ENCODE measurements around the gene AUP1. TPM values are rescaled to one million over a fixed set of nuclear protein-coding genes. Genes with fewer than 3 reads are reported as not detected.

The AUP1 gene
- total RNA-seq, 4 donors from 2014 or later, result 93.7 to 168 (median 112) TPM

DNA sequence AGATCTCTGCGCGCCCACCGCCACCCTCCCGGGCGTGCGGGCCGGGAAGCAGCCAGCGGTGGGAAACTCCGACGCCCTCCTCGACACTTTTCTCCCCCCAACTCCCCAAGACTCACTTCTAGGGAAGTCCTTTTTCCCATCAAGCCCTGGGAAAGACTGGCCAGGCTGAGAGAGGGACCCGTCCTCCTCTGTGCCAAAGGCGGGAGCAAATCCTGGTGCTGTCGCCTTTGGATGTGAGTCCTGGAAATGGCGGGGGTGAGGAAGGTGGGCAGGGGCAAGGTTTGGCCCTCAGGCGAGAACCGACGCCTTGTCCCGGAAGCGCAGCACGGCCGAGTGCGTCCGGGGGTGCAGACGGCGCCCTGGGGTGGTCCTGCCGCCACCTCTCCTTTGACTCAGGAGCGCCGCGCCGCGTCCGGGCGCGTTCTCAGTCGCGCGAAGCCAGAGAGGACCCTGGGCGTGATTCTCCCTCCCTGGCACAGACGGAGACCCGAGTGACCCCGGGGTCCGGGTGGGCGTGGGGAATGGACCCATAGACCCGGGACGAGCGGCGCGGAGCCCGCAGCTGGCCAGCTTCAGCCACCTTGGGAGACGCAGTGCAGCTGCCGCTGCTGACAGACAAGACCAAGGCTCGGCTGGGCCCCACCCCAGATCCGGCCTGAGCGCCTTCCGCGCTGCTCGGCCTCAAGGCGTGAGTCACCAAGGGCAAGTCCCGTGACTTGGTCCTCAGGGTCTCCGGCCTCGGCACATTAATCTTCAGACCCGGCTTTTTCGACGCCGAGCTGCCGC lies 26.6 kb downstream of the AUP1 start:
- peak; percentile 60 to 68 for DNase-seq
- H3K4me3 ChIP-seq (replicated peaks in 1 of 3), result peak overlapping the region in 1 of 3 donors; percentile 29
- H3K27me3 ChIP-seq, result peaks cover 7% of the 10 kb centered on the region
- intact Hi-C loops (cut with DNase I), result no loop called here
- no peaks in the 10 kb centered on the region for H3K9me3 ChIP-seq
- peaks cover 11 to 12% of the 10 kb centered on the region in 2 donors for H3K36me3 ChIP-seq
- 0 to 7% methylated on average over 7 to 24 of the region's 67 CpGs for WGBS, 2 donors
- peaks cover 39 to 45% of the 10 kb centered on the region in 2 donors for H3K4me1 ChIP-seq
- H3K27ac ChIP-seq, result peak overlapping the region in 2 of 3 donors; percentile 46 to 60
- TF ChIP-seq, protein P1, sequence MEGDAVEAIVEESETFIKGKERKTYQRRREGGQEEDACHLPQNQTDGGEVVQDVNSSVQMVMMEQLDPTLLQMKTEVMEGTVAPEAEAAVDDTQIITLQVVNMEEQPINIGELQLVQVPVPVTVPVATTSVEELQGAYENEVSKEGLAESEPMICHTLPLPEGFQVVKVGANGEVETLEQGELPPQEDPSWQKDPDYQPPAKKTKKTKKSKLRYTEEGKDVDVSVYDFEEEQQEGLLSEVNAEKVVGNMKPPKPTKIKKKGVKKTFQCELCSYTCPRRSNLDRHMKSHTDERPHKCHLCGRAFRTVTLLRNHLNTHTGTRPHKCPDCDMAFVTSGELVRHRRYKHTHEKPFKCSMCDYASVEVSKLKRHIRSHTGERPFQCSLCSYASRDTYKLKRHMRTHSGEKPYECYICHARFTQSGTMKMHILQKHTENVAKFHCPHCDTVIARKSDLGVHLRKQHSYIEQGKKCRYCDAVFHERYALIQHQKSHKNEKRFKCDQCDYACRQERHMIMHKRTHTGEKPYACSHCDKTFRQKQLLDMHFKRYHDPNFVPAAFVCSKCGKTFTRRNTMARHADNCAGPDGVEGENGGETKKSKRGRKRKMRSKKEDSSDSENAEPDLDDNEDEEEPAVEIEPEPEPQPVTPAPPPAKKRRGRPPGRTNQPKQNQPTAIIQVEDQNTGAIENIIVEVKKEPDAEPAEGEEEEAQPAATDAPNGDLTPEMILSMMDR (IDR thresholded peaks at IDR 0.05), result no peak
- TF ChIP-seq POLR2A (IDR thresholded peaks at IDR 0.05), result peak in 1 of 2 donors; percentile 39

DNA sequence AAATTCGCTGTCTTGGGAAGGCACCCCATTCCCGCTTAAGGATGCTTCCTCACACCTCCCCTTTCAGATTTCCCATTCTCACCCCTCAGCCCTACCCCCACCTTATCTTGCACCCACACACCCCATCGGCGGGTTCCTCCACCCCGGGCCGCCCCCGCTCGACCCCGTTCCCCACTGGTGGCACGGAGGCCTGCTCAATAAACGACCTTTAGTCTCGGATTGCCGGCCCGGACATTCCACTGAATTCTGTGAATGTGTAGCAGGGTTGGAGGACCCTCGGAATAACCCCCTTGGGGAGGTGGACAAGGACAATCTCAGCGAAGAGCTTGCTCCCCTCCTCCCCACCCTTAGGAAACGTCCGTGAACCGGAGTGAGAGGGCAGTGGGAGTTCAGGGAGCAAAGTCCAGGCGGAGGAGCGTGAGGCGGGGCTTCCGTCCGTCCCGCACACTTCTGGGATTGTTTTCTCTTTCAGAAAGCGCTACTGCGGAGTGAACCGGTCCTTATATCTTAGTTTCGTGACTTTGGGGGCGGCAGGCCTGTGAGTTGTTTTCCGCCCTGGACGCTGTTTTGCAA lies 27.3 kb downstream of the AUP1 start:
- H3K36me3 ChIP-seq, result peaks cover 11 to 12% of the 10 kb centered on the region in 2 donors
- peak overlapping the region in 1 of 3 donors; percentile 29 for H3K4me3 ChIP-seq (replicated peaks in 1 of 3)
- H3K27ac ChIP-seq, result peak overlapping the region in 2 of 3 donors; percentile 46 to 60
- DNase-seq, result no peak
- whole genome bisulfite sequencing, 2 donors, result 23 to 25% methylated on average over 25 to 27 of the region's 32 CpGs
- H3K4me1 ChIP-seq, result peaks cover 45 to 51% of the 10 kb centered on the region in 2 donors
- TF ChIP-seq, protein P1 (IDR thresholded peaks at IDR 0.05), result no peak
- no peak for TF ChIP-seq POLR2A (IDR thresholded peaks at IDR 0.05)
- H3K9me3 ChIP-seq, result no peaks in the 10 kb centered on the region
- peaks cover 7% of the 10 kb centered on the region for H3K27me3 ChIP-seq
- intact Hi-C loops (cut with DNase I), result no loop called here

DNA sequence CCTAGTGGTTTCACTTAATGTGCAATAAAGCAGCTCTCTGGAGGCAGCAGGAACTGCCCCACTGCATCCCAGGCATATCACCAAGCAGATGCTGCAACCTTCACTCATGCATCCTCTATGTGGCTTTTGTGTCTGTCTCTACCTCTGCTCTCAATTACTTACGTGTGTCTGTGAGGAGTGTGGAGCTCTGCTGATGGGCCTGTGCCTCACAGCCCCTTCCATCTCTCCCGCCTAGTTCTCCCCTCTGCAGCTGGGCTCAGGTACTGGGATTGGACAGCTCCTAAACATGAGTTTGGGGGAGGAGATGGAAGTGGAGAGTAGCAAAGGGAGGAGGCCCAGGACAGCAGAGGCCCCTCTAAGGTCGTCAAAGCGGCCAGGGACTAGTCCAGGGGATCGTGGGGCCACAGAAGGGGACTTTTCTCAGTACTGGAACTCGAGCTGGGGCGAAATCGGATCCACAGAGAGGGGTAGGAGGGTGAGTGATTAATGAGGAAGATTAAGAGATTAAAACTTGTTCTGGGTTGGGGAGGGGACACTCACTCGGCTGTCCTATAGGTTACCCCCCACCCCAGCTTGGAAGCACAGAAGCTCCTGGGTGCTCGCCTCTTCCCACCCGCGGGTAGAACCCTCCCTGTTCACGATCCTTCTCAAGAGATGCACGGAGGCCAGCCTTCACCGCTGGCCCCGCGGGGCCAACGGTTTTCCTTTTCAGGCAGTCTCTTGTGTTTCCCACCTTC lies 28.0 kb downstream of the AUP1 start:
- H3K36me3 ChIP-seq, result peaks cover 11 to 12% of the 10 kb centered on the region in 2 donors
- H3K27me3 ChIP-seq, result peaks cover 7% of the 10 kb centered on the region
- H3K27ac ChIP-seq, result no peak overlapping the region
- intact Hi-C loops (cut with DNase I), result no loop called here
- WGBS, 2 donors, result 76 to 78% methylated on average over 18 of the region's 18 CpGs
- DNase-seq, result no peak
- H3K4me1 ChIP-seq, result peaks cover 40 to 48% of the 10 kb centered on the region in 2 donors
- H3K4me3 ChIP-seq (replicated peaks in 1 of 3), result no peak overlapping the region
- no peaks in the 10 kb centered on the region for H3K9me3 ChIP-seq
- TF ChIP-seq, protein P1 (IDR thresholded peaks at IDR 0.05), result no peak
- TF ChIP-seq POLR2A (IDR thresholded peaks at IDR 0.05), result no peak

DNA sequence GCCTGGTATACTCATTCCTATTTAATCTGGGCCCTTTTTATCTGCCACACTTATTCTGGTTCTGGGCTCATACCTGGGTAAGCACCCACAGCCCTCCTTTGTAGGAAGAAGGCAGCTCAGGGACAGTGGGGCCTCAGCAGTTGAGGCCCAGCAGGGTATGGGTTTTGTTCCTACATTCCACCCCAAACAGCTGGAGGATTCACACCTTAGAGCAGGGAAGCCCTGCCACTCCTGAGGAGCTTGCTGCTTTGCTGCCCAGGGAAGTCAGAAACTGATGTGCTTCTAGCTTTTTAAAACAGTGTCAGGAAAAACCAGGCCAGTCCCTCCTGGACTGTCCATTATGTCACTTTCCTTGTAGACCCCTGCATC lies 28.9 kb downstream of the AUP1 start:
- TF ChIP-seq, protein P1 (IDR thresholded peaks at IDR 0.05), result no peak
- TF ChIP-seq POLR2A (IDR thresholded peaks at IDR 0.05), result no peak
- Histone ChIP-seq H3K4me1 (peaks cover 31 to 39% of the 10 kb centered on the region in 2 donors), H3K9me3 (no peaks in the 10 kb centered on the region), H3K27ac (no peak overlapping the region), H3K4me3 (replicated peaks in 1 of 3) (no peak overlapping the region), H3K27me3 (peaks cover 7% of the 10 kb centered on the region), H3K36me3 (peaks cover 7% of the 10 kb centered on the region in 2 donors)
- no peak for DNase-seq
- intact Hi-C loops (cut with DNase I), result no loop called here

Data from thyroid gland (tissue), 4 donors.